ENCODE measurements around the gene KRT7. TPM values are rescaled to one million over a fixed set of nuclear protein-coding genes. Genes with fewer than 3 reads are reported as not detected.

Gene KRT7
- total and polyA plus RNA-seq, 9 of the 15 experiments (the other 6 are each of a cell fraction or from before 2014, with no cell fraction given) = 1.4 TPM; not detected in 8

DNA sequence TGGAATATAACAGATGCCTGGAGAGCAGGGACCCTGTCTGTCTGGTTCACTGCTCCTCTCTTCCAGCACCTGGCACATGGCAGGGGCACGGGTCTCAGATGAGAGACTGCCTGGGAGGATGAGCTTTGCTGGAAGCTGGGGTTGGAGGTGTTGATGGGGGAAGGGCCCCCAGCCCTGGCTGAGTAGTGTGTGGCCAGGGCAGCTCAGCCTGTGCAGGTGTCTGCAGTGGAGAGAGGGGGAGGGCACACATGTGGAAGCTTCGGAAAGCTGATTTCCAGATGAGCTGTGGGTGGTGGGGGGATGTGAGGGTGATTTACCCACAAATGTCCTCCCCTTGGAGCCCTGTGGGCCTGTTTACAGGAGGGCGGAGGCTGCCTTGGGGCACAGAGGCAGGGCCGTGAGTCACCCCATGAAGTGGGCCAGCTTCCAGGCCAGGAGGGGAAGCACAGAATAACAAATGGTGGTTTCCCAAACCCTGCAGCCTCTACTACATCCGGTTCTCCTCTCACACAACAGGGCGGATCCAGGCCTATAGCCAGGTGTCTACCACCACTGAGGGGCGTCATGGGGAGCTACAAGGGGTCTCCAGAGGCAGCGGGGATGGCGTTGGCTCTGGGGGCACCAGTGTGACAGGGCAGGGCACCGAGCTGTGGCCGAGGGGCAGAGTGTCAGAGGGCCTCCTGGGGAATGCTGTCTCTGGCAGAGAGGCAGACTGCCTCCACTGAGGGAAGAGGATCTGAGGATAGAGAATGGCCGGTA, 11.0 kb downstream of the KRT7 start:
- DNase-seq (ENCODE audit: extremely low read depth in 1 of 4, low spot score in 3 of 4) (no peak), FAIRE-seq (no peak), ATAC-seq (no peak)
- no peaks in the 10 kb centered on the region for H4K20me1 ChIP-seq (replicated peaks; ENCODE audit: control insufficient read depth, insufficient read depth, low read length)
- ChIA-PET POLR2A (interaction anchor here (0.6 kb wide), 1 partner anchor 28 kb away, joined by 4 read pairs; no protein-coding TSS in a partner anchor), CTCF (ENCODE audit: low intra/inter-chr PET ratio) (no interaction called here)
- no peaks in the 10 kb centered on the region for H3K79me2 ChIP-seq (ENCODE audit: control insufficient read depth, insufficient read depth, low read length)
- no peaks in the 10 kb centered on the region for H3K36me3 ChIP-seq (ENCODE audit: control insufficient read depth, insufficient read depth, low read length)
- in situ Hi-C loops (cut with MboI) (no loop called here), intact Hi-C loops (cut with micrococcal nuclease) (no loop called here)
- H3K4me3 ChIP-seq = no peak overlapping the region
- WGBS (ENCODE audit: insufficient coverage, low coverage, missing lambda C conversion rate) = 1% methylated on average over 11 of the region's 12 CpGs
- peaks cover 2 to 59% of the 10 kb centered on the region in 2 experiments; a peak in 4 of 5 replicates for H3K27me3 ChIP-seq (ENCODE audit: control insufficient read depth in 2 of 2, insufficient read depth in 2 of 2, low read length in 2 of 2)
- H3K9ac ChIP-seq (ENCODE audit: insufficient read depth in 1 of 2, low read depth in 2 of 2, low read length in 2 of 2) = no peak overlapping the region; a peak in 1 of 4 replicates
- TF ChIP-seq CSDE1 (IDR thresholded peaks at IDR 0.05) (no peak), ZC3H11A (IDR thresholded peaks at IDR 0.05; ENCODE audit: low read depth, low read length) (no peak), GABPA (tag; conservative IDR thresholded peaks at IDR 0.05; ENCODE audit: low read depth) (0 out of 2 replicates have a peak, but pooled peaks have one; percentile 15), ZNF644 (tag; IDR thresholded peaks at IDR 0.05; ENCODE audit: low read depth) (no peak), NUFIP1 (IDR thresholded peaks at IDR 0.05; ENCODE audit: partially characterized antibody) (no peak), FOSL1 (tag; conservative IDR thresholded peaks at IDR 0.05) (0 out of 2 replicates have a peak, but pooled peaks have one; percentile 27), ZNF134 (CRISPR knock-in tag; conservative IDR thresholded peaks at IDR 0.05) (no peak), SMC3 (conservative IDR thresholded peaks at IDR 0.05; ENCODE audit: insufficient read depth, low read depth, low read length) (no peak)
- no peak overlapping the region for H2AFZ ChIP-seq (ENCODE audit: low read depth, low read length)
- no peak overlapping the region for H3K4me2 ChIP-seq (ENCODE audit: insufficient read depth, low read length)
- BruUV-seq (replicated peaks) = no TSS peak
- H3K4me1 ChIP-seq (replicated peaks in 1 of 2; ENCODE audit: control insufficient read depth in 2 of 2, insufficient read depth in 2 of 2, low read length in 2 of 2) = no peaks in the 10 kb centered on the region
- H3K9me3 ChIP-seq (replicated peaks; ENCODE audit: control insufficient read depth, insufficient read depth, low read depth, low read length) = no peaks in the 10 kb centered on the region
- H3K9me1 ChIP-seq (ENCODE audit: control insufficient read depth, insufficient read depth, low read length) = no peaks in the 10 kb centered on the region
- H3K27ac ChIP-seq (ENCODE audit: extremely low read depth, low read depth, low read length) = no peak overlapping the region

Data from K562 (cell line).